Glutamatergic neuron (in vitro differentiated cells): Measurements from ENCODE around the gene CERS1. TPM values are rescaled to one million over a fixed set of nuclear protein-coding genes. Genes with fewer than 3 reads are reported as not detected.

ENCODE experiments used
- DNase-seq: peaks from one replicate; pipeline ENCODE4 v3.0.0; 2022
- H3K27ac Mint-ChIP-seq: one replicate; pipeline ENCODE4 v1.8.0; 2020; ENCODE audit warnings: mild to moderate bottlenecking, mixed read lengths, inconsistent platforms; ENCODE audit not compliant: unreplicated experiment
- H3K27me3 Mint-ChIP-seq: one replicate; pipeline ENCODE4 v1.8.0; 2020; ENCODE audit warnings: mild to moderate bottlenecking, moderate library complexity, mixed read lengths, inconsistent platforms; ENCODE audit not compliant: unreplicated experiment
- H3K36me3 Mint-ChIP-seq: one replicate; pipeline ENCODE4 v1.8.0; 2020; ENCODE audit warnings: mild to moderate bottlenecking, mixed read lengths, inconsistent platforms; ENCODE audit not compliant: unreplicated experiment
- H3K4me1 Mint-ChIP-seq: one replicate; pipeline ENCODE4 v1.8.0; 2020; ENCODE audit warnings: mild to moderate bottlenecking, low read depth, mixed read lengths, inconsistent platforms; ENCODE audit not compliant: unreplicated experiment
- H3K4me3 Mint-ChIP-seq: one replicate; pipeline ENCODE4 v1.8.0; 2020; ENCODE audit warnings: mild to moderate bottlenecking, mixed read lengths, inconsistent platforms; ENCODE audit not compliant: unreplicated experiment
- H3K9me3 Mint-ChIP-seq: one replicate; pipeline ENCODE4 v1.8.0; 2020; ENCODE audit warnings: mild to moderate bottlenecking, moderate library complexity, mixed read lengths, inconsistent platforms; ENCODE audit not compliant: unreplicated experiment
- total RNA-seq: library from RNA; stranded (reverse); fragmentation: NEBNext Ultra II Directional; extraction: Animal tissue kit (Norgen Biotek cat#: 25700); gene quantifications from one replicate; pipeline ENCODE4 v1.2.1, GENCODE V29; 2021; ENCODE audit not compliant: unreplicated experiment
- TF ChIP-seq, protein P1 (sequence below): fragments of 200-600 bp; sonication (generic); IDR thresholded peaks from one replicate; pipeline ENCODE4 v1.5.0; 2021; ENCODE audit not compliant: partially characterized antibody, unreplicated experiment

CERS1 gene
- total RNA-seq, 1 donor from 2014 or later: 15.3 TPM

DNA sequence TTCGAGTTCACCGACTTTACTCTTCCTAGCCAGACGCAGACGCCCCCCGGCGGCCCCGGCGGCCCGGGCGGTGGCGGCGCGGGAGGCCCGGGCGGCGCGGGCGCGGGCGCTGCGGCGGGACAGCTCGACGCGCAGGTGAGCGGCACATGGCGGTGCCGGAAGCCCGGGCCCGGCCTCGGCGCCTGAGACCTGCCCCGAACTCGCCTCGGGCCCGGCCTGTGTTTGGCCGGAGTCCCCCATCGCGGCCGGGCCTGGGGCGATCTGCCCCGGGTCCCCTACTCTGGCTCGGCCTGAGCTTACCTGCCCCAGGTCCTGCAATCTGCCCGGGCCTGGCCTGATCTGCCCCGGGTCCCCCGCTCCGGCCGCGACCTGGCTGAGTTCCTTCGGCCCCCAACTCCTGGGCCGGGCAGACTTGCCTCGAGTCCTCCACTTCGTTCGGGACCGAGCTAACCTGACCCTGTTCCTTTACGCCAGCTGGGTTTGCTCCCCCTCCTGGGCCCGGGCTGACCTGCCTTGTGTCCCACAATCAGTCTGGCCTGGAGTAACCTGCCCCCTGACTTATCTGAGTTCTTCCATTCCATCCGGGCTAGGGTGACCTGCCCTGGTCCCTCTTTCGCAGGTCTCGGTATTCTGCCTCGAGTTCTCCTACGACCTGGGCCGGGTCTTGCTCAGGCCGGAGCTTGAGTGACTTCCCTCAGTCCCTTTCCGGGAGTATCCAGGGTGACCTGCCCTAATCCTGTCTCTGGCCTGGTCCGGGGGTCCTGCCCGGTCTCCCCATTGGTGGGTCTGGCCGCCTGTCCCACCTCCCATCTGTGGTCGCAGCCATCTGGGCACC is 63.4 kb downstream of the CERS1 start:
- TF ChIP-seq, protein P1, sequence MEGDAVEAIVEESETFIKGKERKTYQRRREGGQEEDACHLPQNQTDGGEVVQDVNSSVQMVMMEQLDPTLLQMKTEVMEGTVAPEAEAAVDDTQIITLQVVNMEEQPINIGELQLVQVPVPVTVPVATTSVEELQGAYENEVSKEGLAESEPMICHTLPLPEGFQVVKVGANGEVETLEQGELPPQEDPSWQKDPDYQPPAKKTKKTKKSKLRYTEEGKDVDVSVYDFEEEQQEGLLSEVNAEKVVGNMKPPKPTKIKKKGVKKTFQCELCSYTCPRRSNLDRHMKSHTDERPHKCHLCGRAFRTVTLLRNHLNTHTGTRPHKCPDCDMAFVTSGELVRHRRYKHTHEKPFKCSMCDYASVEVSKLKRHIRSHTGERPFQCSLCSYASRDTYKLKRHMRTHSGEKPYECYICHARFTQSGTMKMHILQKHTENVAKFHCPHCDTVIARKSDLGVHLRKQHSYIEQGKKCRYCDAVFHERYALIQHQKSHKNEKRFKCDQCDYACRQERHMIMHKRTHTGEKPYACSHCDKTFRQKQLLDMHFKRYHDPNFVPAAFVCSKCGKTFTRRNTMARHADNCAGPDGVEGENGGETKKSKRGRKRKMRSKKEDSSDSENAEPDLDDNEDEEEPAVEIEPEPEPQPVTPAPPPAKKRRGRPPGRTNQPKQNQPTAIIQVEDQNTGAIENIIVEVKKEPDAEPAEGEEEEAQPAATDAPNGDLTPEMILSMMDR: no peak
- Mint-ChIP-seq H3K27me3 (peaks cover 6% of the 10 kb centered on the region), H3K27ac (peak overlapping the region; percentile 87), H3K36me3 (peaks cover 3% of the 10 kb centered on the region), H3K4me3 (peak overlapping the region; percentile 98), H3K9me3 (no peaks in the 10 kb centered on the region), H3K4me1 (peaks cover 21% of the 10 kb centered on the region)
- peak; percentile 47 for DNase-seq

DNA sequence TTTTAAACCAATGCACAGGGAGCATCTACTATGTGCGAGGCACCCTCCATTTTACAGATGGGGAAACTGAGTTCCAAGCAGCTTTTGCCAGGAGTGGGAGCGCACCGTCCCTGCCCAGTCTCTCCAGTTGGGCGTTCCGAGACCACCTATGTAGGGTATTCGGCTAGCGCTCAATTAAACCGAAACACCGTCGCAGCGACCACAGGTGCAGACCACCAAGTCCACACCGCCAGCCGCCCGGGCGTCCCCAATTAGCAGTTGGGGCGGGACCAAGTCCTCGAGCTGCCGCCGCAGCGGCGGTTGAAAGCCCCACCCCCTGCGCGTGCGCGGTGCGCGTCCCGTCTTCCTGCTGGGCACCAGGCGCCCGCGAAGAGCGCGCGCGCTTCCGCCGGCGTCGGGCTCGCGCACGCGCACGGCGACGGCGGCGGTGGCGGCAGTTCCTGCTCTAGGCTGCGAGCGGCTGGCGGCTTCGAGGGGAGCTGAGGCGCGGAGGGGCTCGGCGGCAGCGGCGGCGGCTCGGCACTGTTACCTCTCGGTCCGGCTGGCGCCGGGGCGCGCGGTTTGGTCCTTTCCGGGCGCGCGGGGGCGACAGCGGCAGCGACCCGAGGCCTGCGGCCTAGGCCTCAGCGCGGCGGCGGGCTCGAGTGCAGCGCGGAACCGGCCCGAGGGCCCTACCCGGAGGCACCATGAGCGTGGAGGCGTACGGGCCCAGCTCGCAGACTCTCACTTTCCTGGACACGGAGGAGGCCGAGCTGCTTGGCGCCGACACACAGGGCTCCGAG is 64.2 kb downstream of the CERS1 start, which contains the start of gene UPF1:
TSS of gene UPF1 (plus strand) at position 436 of the 782 bp plus-strand sequence. CDS start at position 687, 251 bp downstream.
- Mint-ChIP-seq H3K9me3 (no peaks in the 10 kb centered on the region), H3K36me3 (peaks cover 5% of the 10 kb centered on the region), H3K27me3 (peaks cover 7% of the 10 kb centered on the region), H3K4me1 (peaks cover 21% of the 10 kb centered on the region), H3K4me3 (peak within 1 kb of the TSS; percentile 98), H3K27ac (peak within 1 kb of the TSS; percentile 87)
- DNase-seq: peak; percentile 98
- TF ChIP-seq, protein P1: no peak

DNA sequence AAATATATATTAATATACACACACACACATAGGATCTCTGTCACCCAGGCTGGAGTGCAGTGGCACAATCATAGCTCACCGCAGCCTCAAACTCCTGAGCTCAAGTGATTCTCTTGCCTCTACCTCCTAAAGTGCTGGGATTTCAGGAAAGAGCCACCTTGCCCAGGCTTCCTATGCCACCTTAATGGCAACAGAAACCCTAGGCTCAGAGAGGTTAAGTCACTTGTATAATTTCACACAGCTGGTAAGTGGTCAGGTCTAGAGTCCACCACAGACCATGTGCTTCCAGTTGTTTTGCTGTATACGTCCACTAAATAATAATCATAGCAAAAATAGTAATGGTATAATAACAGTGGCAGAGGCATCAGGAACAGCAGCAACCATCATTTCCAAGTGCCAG is 65.5 kb downstream of the CERS1 start:
- TF ChIP-seq, protein P1: no peak
- H3K9me3 Mint-ChIP-seq: peaks cover 1% of the 10 kb centered on the region
- DNase-seq: no peak
- H3K4me3 Mint-ChIP-seq: no peak overlapping the region
- peaks cover 7% of the 10 kb centered on the region for H3K27me3 Mint-ChIP-seq
- H3K4me1 Mint-ChIP-seq: peaks cover 21% of the 10 kb centered on the region
- H3K36me3 Mint-ChIP-seq: peaks cover 5% of the 10 kb centered on the region
- H3K27ac Mint-ChIP-seq: no peak overlapping the region

DNA sequence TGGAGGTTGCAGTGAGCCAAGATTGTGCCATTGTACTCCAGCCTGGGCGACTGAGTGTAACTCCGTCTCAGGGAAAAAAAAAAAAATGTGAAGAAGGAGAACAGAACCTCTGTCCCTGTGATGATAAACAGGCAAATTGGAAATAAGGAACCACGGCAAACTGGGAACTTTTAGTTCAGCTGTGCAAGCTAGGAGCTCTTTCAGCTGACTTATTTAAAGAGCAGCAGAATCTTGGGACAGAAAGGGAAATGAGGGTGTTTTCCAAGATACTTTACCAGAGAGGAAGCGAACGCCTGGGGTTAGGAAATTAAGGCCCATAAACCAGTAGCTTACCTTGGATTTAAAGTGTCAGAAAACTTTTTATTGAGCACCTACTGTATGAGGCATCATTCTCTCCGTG is 67.2 kb downstream of the CERS1 start:
- Mint-ChIP-seq H3K9me3 (peaks cover 4% of the 10 kb centered on the region), H3K36me3 (peaks cover 5% of the 10 kb centered on the region), H3K4me3 (no peak overlapping the region), H3K27me3 (peaks cover 7% of the 10 kb centered on the region), H3K27ac (no peak overlapping the region), H3K4me1 (peaks cover 7% of the 10 kb centered on the region)
- TF ChIP-seq, protein P1: no peak
- no peak for DNase-seq

Other genes with a start within 250 kb of the CERS1 start
- 28.8 TPM for gene CRTC1, start 212.5 kb downstream of the CERS1 start, total RNA-seq
- not detected for gene COMP, start 104.9 kb downstream of the CERS1 start, total RNA-seq
- gene UPF1, start 64.2 kb downstream of the CERS1 start, total RNA-seq: 46.3 TPM
- gene COPE, start 23.2 kb upstream of the CERS1 start, total RNA-seq: 177 TPM
- 51.4 TPM for gene DDX49, start 23.6 kb upstream of the CERS1 start, total RNA-seq
- 217 TPM for gene HOMER3, start 45.1 kb upstream of the CERS1 start, total RNA-seq
- 201 TPM for gene SUGP2, start 137.4 kb upstream of the CERS1 start, total RNA-seq
- gene ARMC6, start 137.4 kb upstream of the CERS1 start, total RNA-seq: 32.8 TPM
- 14.2 TPM for gene SLC25A42, start 167.8 kb upstream of the CERS1 start, total RNA-seq
- 16.2 TPM for gene TMEM161A, start 242.3 kb upstream of the CERS1 start, total RNA-seq